GM23248 (cell line): ENCODE measurements around the gene PI4KA. TPM values are rescaled to one million over a fixed set of nuclear protein-coding genes. Genes with fewer than 3 reads are reported as not detected.
"Not testable (repeated sequence)": the region's sequence is repeated elsewhere in the genome, so short reads cannot be mapped to it uniquely, and the experiment has no call there.

Experiments
- DNase-seq: peaks from one replicate; pipeline ENCODE4 v3.0.0-alpha.2; 2015
- H2AFZ ChIP-seq: fragments of 200-600 bp; sonication (generic); 2 replicates; pipeline ENCODE4 v1.6.1; 2016; ENCODE audit warnings: antibody characterized with exemption
- H3F3A ChIP-seq: fragments of 200-600 bp; sonication (generic); 2 replicates; pipeline ENCODE4 v1.6.1; 2016; ENCODE audit warnings: mild to moderate bottlenecking, antibody characterized with exemption, mixed run types; ENCODE audit not compliant: insufficient read depth
- H3K27ac ChIP-seq: fragments of 200-600 bp; sonication (generic); 2 replicates; pipeline ENCODE4 v1.5.1; 2016; ENCODE audit warnings: mild to moderate bottlenecking
- H3K27me3 ChIP-seq: fragments of 200-600 bp; sonication (generic); replicated peaks from 2 replicates; pipeline ENCODE4 v1.6.1; 2016; ENCODE audit warnings: mild to moderate bottlenecking; ENCODE audit not compliant: insufficient read depth
- H3K36me3 ChIP-seq: fragments of 200-600 bp; sonication (generic); 2 replicates; pipeline ENCODE4 v1.6.1; 2016; ENCODE audit warnings: low read depth, mild to moderate bottlenecking
- H3K4me1 ChIP-seq: fragments of 200-600 bp; sonication (generic); 2 replicates; pipeline ENCODE4 v1.6.1; 2016; ENCODE audit warnings: mild to moderate bottlenecking; ENCODE audit not compliant: insufficient read depth
- H3K4me2 ChIP-seq: fragments of 200-600 bp; sonication (generic); one replicate; pipeline ENCODE4 v1.6.1; 2016; ENCODE audit warnings: mild to moderate bottlenecking; ENCODE audit not compliant: unreplicated experiment
- H3K4me3 ChIP-seq: fragments of 200-600 bp; sonication (generic); 2 replicates; pipeline ENCODE4 v1.5.1; 2016; ENCODE audit warnings: mild to moderate bottlenecking
- H3K79me2 ChIP-seq: fragments of 200-600 bp; sonication (generic); 2 replicates; pipeline ENCODE4 v1.6.1; 2016; ENCODE audit warnings: mild to moderate bottlenecking; ENCODE audit not compliant: insufficient read depth
- H3K9ac ChIP-seq: fragments of 200-600 bp; sonication (generic); 2 replicates; pipeline ENCODE4 v1.6.1; 2016; ENCODE audit warnings: mild to moderate bottlenecking
- H3K9me2 ChIP-seq: fragments of 200-600 bp; sonication (generic); 2 replicates; pipeline ENCODE4 v1.6.1; 2016; ENCODE audit warnings: mixed run types, mild to moderate bottlenecking, moderate library complexity; ENCODE audit not compliant: insufficient read depth
- H3K9me3 ChIP-seq: fragments of 200-600 bp; sonication (generic); one replicate; pipeline ENCODE4 v1.6.1; 2017; ENCODE audit warnings: low read depth
- H4K20me1 ChIP-seq: fragments of 200-600 bp; sonication (generic); 2 replicates; pipeline ENCODE4 v1.6.0; 2016; ENCODE audit not compliant: insufficient read depth
- EZH2 ChIP-seq: fragments of 200-600 bp; sonication (generic); IDR thresholded peaks from 2 replicates; pipeline ENCODE4 v1.6.1; 2018; ENCODE audit warnings: antibody characterized with exemption, mild to moderate bottlenecking; ENCODE audit not compliant: insufficient read depth, poor library complexity, severe bottlenecking
- EZH2phosphoT487 ChIP-seq: fragments of 200-600 bp; sonication (generic); IDR thresholded peaks from 2 replicates; pipeline ENCODE4 v1.6.1; 2018; ENCODE audit warnings: antibody characterized with exemption, moderate library complexity, mild to moderate bottlenecking, low read depth; ENCODE audit not compliant: insufficient read depth
- WGBS, 2 experiments: methylation state at CpG; one replicate each; pipeline ENCODE4 v1.1.6; 2015 to 2017; ENCODE audit warnings: low lambda C conversion rate in 2 of 2, low coverage in 1 of 2; ENCODE audit errors: missing lambda C conversion rate in 2 of 2; 5-methylcytosine and 5-hydroxymethylcytosine counted together
- in situ Hi-C: fragments of 300-500 bp; cut with MboI; formaldehyde crosslinking; loops from 2 replicates; pipeline ENCODE4 v1.15.0; 2020
- polyA plus RNA-seq: library from polyadenylated mRNA; unstranded; fragments of >200 nt; fragmentation: Nextera tagmentation; extraction: Ambion mirVana; gene quantifications from 2 replicates; pipeline ENCODE4 v1.2.1, GENCODE V29; 2016
- total RNA-seq: library from RNA; depleted of rRNA; stranded (reverse); fragments of >200 nt; shearing (Covaris generic); gene quantifications from 2 replicates; pipeline ENCODE4 v1.2.3, GENCODE V29; 2014

Gene PI4KA
- total and polyA plus RNA-seq, 2 experiments from 2014 or later = 31.1 to 34.5 TPM

- no peak for TF ChIP-seq EZH2phosphoT487
- TF ChIP-seq EZH2 = no peak
- Histone ChIP-seq H2AFZ (no peak overlapping the region), H3K9me3 (no peaks in the 10 kb centered on the region), H3K4me3 (no peak overlapping the region), H3K4me2 (no peak overlapping the region), H3F3A (no peaks in the 10 kb centered on the region), H3K27me3 (no peaks in the 10 kb centered on the region), H3K9me2 (no peaks in the 10 kb centered on the region), H3K4me1 (no peaks in the 10 kb centered on the region), H3K27ac (no peak overlapping the region), H3K36me3 (peaks cover 18% of the 10 kb centered on the region; the same call in 1 of the 2 replicates), H3K9ac (no peak overlapping the region), H4K20me1 (no peaks in the 10 kb centered on the region), H3K79me2 (no peaks in the 10 kb centered on the region)
- in situ Hi-C loops = no loop called here
- no peak for DNase-seq
- WGBS, 2 experiments = 97 to 100% methylated on average over 3 of the region's 3 CpGs
Observed at GRCh38 chr22:20829491-20830134, 29.0 kb downstream of the PI4KA start.

GRCh38 chr22:20826373-20827152 is 32.0 kb downstream of the PI4KA start:
- H3K9ac ChIP-seq, H2AFZ ChIP-seq, H3K27me3 ChIP-seq, H3K4me1 ChIP-seq, H4K20me1 ChIP-seq, H3K9me3 ChIP-seq, H3K9me2 ChIP-seq, H3K4me2 ChIP-seq, H3K4me3 ChIP-seq, in situ Hi-C loops, H3F3A ChIP-seq, DNase-seq, H3K27ac ChIP-seq, H3K79me2 ChIP-seq: not testable (repeated sequence)
- H3K36me3 ChIP-seq = peaks cover 24% of the 10 kb centered on the region; the same call in 1 of the 2 replicates
- WGBS, 2 experiments = 91 to 92% methylated on average over 5 of the region's 5 CpGs

- Histone ChIP-seq H3K36me3 (peaks cover 23% of the 10 kb centered on the region; the same call in 1 of the 2 replicates), H3K9me3 (no peaks in the 10 kb centered on the region), H3K4me1 (no peaks in the 10 kb centered on the region), H4K20me1 (no peaks in the 10 kb centered on the region), H3K4me3 (no peak overlapping the region), H3K27ac (no peak overlapping the region), H3K27me3 (no peaks in the 10 kb centered on the region), H3K4me2 (no peak overlapping the region), H3F3A (no peaks in the 10 kb centered on the region), H3K9ac (no peak overlapping the region), H3K9me2 (no peaks in the 10 kb centered on the region), H2AFZ (no peak overlapping the region), H3K79me2 (no peaks in the 10 kb centered on the region)
- TF ChIP-seq EZH2 = no peak
- no peak for TF ChIP-seq EZH2phosphoT487
- in situ Hi-C loops = no loop called here
- no peak for DNase-seq
- WGBS, 2 experiments = 87 to 92% methylated on average over 6 of the region's 6 CpGs
Observed at GRCh38 chr22:20825624-20826023, 33.0 kb downstream of the PI4KA start.

GRCh38 chr22:20825216-20825615 is 33.4 kb downstream of the PI4KA start:
- H3F3A ChIP-seq, H3K27ac ChIP-seq, H3K9me3 ChIP-seq, H3K79me2 ChIP-seq, H3K27me3 ChIP-seq, in situ Hi-C loops, H3K4me2 ChIP-seq, H4K20me1 ChIP-seq, H2AFZ ChIP-seq, H3K9me2 ChIP-seq, H3K9ac ChIP-seq, H3K4me1 ChIP-seq, DNase-seq, H3K4me3 ChIP-seq: not testable (repeated sequence)
- peaks cover 19% of the 10 kb centered on the region; the same call in 1 of the 2 replicates for H3K36me3 ChIP-seq
- WGBS, 2 experiments = 92 to 95% methylated on average over 4 of the region's 4 CpGs
